DND-41 (cell line): ENCODE data around the gene C2CD3.

Experiments used
- ATAC-seq: fragments of 200-7000 bp; cut with Tn5 transposase; 3 replicates; pipeline ENCODE4 v1.9.1; 2021; ENCODE audit warnings: low read depth; ENCODE audit not compliant: insufficient read depth
- DNase-seq: peaks from one replicate; pipeline ENCODE4 v3.0.0-alpha.2; 2020
- H2AFZ ChIP-seq: 2 replicates; pipeline ENCODE4 v1.6.0; 2012; ENCODE audit warnings: low read depth, low read length
- H3K27ac ChIP-seq: 2 replicates; pipeline ENCODE4 v1.5.1; 2012; ENCODE audit warnings: low read length, inconsistent platforms
- H3K27me3 ChIP-seq: fragments of 200-600 bp; sonication (generic); 2 replicates; pipeline ENCODE4 v1.6.0; 2012; ENCODE audit warnings: low read length, mild to moderate bottlenecking, inconsistent platforms; ENCODE audit not compliant: insufficient read depth, poor library complexity
- H3K36me3 ChIP-seq: 2 replicates; pipeline ENCODE4 v1.5.1; 2012; ENCODE audit warnings: low read length, inconsistent platforms; ENCODE audit not compliant: insufficient read depth
- H3K4me1 ChIP-seq: 2 replicates; pipeline ENCODE4 v1.5.1; 2012; ENCODE audit warnings: mild to moderate bottlenecking, low read length; ENCODE audit not compliant: insufficient read depth
- H3K4me2 ChIP-seq: 2 replicates; pipeline ENCODE4 v1.6.0; 2012; ENCODE audit warnings: mild to moderate bottlenecking, moderate library complexity, low read length, inconsistent platforms; ENCODE audit not compliant: insufficient read depth
- H3K4me3 ChIP-seq, 2 experiments: fragments of 200-600 bp in 1 of 2; shearing (Covaris generic) in 1 of 2; 2 replicates each; pipeline ENCODE4 v1.5.1; 2012 to 2016; ENCODE audit warnings: inconsistent platforms in 2 of 2, low read length in 2 of 2, mild to moderate bottlenecking in 2 of 2, low read depth in 1 of 2, moderate library complexity in 1 of 2
- H3K79me2 ChIP-seq: 2 replicates; pipeline ENCODE4 v1.6.0; 2012; ENCODE audit warnings: low read length, inconsistent platforms; ENCODE audit not compliant: insufficient read depth
- H3K9ac ChIP-seq: 2 replicates; pipeline ENCODE4 v1.6.0; 2012; ENCODE audit warnings: low read depth, mild to moderate bottlenecking, inconsistent platforms, low read length, moderate library complexity
- H3K9me3 ChIP-seq: 2 replicates; pipeline ENCODE4 v1.5.1; 2012; ENCODE audit warnings: low read length, moderate library complexity, mild to moderate bottlenecking, inconsistent platforms; ENCODE audit not compliant: insufficient read depth, severe bottlenecking
- H4K20me1 ChIP-seq: 2 replicates; pipeline ENCODE4 v1.6.0; 2012; ENCODE audit warnings: low read length; ENCODE audit not compliant: insufficient read depth
- CTCF ChIP-seq: IDR thresholded peaks from 2 replicates; pipeline ENCODE4 v1.5.1; 2012; ENCODE audit warnings: borderline replicate concordance, low read length, moderate library complexity, mild to moderate bottlenecking; ENCODE audit not compliant: poor library complexity, severe bottlenecking; ENCODE audit errors: extremely low read depth
- EZH2 ChIP-seq: IDR thresholded peaks from 3 replicates; pipeline ENCODE4 v1.6.1; 2012; ENCODE audit warnings: borderline replicate concordance, low read depth, mild to moderate bottlenecking, moderate library complexity, low read length, inconsistent platforms; ENCODE audit not compliant: severe bottlenecking

Gene C2CD3

GRCh38 chr11:74162681-74163467 lies 7.9 kb downstream of the C2CD3 start:
- no peak overlapping the region for H2AFZ ChIP-seq
- peaks cover 4% of the 10 kb centered on the region; the same call in 1 of the 2 replicates for H3K4me1 ChIP-seq
- H3K36me3 ChIP-seq = peaks cover 76% of the 10 kb centered on the region
- H3K9ac ChIP-seq = no peak overlapping the region
- no peak overlapping the region for H3K27ac ChIP-seq
- no peak for DNase-seq
- H3K27me3 ChIP-seq = no peaks in the 10 kb centered on the region
- no peak overlapping the region for H3K4me3 ChIP-seq
- H3K9me3 ChIP-seq = no peaks in the 10 kb centered on the region
- H4K20me1 ChIP-seq = no peaks in the 10 kb centered on the region
- no peak for ATAC-seq
- no peak overlapping the region for H3K4me2 ChIP-seq
- TF ChIP-seq CTCF (no peak), EZH2 (no peak)
- peaks cover 27% of the 10 kb centered on the region for H3K79me2 ChIP-seq

GRCh38 chr11:74159642-74160041 lies 11.2 kb downstream of the C2CD3 start:
- H3K9ac ChIP-seq = no peak overlapping the region
- no peak overlapping the region for H3K4me2 ChIP-seq
- H3K27me3 ChIP-seq = no peaks in the 10 kb centered on the region
- no peaks in the 10 kb centered on the region for H3K4me1 ChIP-seq
- H3K27ac ChIP-seq = no peak overlapping the region
- TF ChIP-seq EZH2 = no peak
- no peak for TF ChIP-seq CTCF
- peaks cover 61% of the 10 kb centered on the region for H3K36me3 ChIP-seq
- H3K79me2 ChIP-seq = peaks cover 28% of the 10 kb centered on the region
- H3K9me3 ChIP-seq = no peaks in the 10 kb centered on the region
- no peak for ATAC-seq
- no peak for DNase-seq
- no peak overlapping the region for H2AFZ ChIP-seq
- H3K4me3 ChIP-seq = no peak overlapping the region
- no peaks in the 10 kb centered on the region for H4K20me1 ChIP-seq

GRCh38 chr11:74157169-74157568 lies 13.6 kb downstream of the C2CD3 start:
- Histone ChIP-seq H3K9ac (no peak overlapping the region), H2AFZ (no peak overlapping the region), H3K4me1 (no peaks in the 10 kb centered on the region), H3K79me2 (peaks cover 34% of the 10 kb centered on the region), H3K36me3 (peaks cover 47% of the 10 kb centered on the region), H3K4me3 (no peak overlapping the region), H3K4me2 (no peak overlapping the region), H3K9me3 (no peaks in the 10 kb centered on the region), H3K27ac (no peak overlapping the region), H3K27me3 (no peaks in the 10 kb centered on the region), H4K20me1 (no peaks in the 10 kb centered on the region)
- TF ChIP-seq EZH2 (no peak), CTCF (no peak)
- ATAC-seq (no peak), DNase-seq (no peak)
